Kidney epithelial cell (primary cell): ENCODE results near the gene ICA1. TPM values are rescaled to one million over a fixed set of nuclear protein-coding genes. Genes with fewer than 3 reads are reported as not detected.
"Not testable (repeated sequence)": the region's sequence is repeated elsewhere in the genome, so short reads cannot be mapped to it uniquely, and the experiment has no call there.

Source experiments
- DNase-seq: peaks from one replicate; pipeline ENCODE4 v3.0.0-alpha.2; 2010; ENCODE audit warnings: low read depth
- H3K27me3 ChIP-seq: 2 replicates; pipeline ENCODE4 v1.6.0; 2011; ENCODE audit warnings: low read length; ENCODE audit not compliant: control insufficient read depth, insufficient read depth
- H3K36me3 ChIP-seq: 2 replicates; pipeline ENCODE4 v1.5.1; 2011; ENCODE audit warnings: low read length; ENCODE audit not compliant: control insufficient read depth, insufficient read depth
- H3K4me3 ChIP-seq: 2 replicates; pipeline ENCODE4 v1.5.1; 2011; ENCODE audit warnings: low read depth, mild to moderate bottlenecking, control low read depth, low read length
- total RNA-seq: library from RNA; depleted of rRNA; stranded (reverse); fragments of >200 nt; gene quantifications from 2 replicates; pipeline ENCODE4 v1.2.3, GENCODE V29; 2015
- TF ChIP-seq, protein P1 (sequence below): IDR thresholded peaks from 2 replicates; pipeline ENCODE4 v1.5.1; 2011; ENCODE audit warnings: mild to moderate bottlenecking, moderate library complexity, low read length, control low read depth, inconsistent platforms; ENCODE audit not compliant: insufficient read depth, poor library complexity, severe bottlenecking

Gene ICA1
- total RNA-seq, 1 donor from 2014 or later, result 20.7 TPM

GRCh38 chr7:8254215-8254614 is 7.8 kb downstream of the ICA1 start:
- no peak overlapping the region for H3K4me3 ChIP-seq
- DNase-seq, result no peak
- H3K27me3 ChIP-seq, result no peaks in the 10 kb centered on the region
- TF ChIP-seq, protein P1, sequence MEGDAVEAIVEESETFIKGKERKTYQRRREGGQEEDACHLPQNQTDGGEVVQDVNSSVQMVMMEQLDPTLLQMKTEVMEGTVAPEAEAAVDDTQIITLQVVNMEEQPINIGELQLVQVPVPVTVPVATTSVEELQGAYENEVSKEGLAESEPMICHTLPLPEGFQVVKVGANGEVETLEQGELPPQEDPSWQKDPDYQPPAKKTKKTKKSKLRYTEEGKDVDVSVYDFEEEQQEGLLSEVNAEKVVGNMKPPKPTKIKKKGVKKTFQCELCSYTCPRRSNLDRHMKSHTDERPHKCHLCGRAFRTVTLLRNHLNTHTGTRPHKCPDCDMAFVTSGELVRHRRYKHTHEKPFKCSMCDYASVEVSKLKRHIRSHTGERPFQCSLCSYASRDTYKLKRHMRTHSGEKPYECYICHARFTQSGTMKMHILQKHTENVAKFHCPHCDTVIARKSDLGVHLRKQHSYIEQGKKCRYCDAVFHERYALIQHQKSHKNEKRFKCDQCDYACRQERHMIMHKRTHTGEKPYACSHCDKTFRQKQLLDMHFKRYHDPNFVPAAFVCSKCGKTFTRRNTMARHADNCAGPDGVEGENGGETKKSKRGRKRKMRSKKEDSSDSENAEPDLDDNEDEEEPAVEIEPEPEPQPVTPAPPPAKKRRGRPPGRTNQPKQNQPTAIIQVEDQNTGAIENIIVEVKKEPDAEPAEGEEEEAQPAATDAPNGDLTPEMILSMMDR, result no peak
- H3K36me3 ChIP-seq, result no peaks in the 10 kb centered on the region

- no peak for DNase-seq
- H3K4me3 ChIP-seq, result no peak overlapping the region
- no peaks in the 10 kb centered on the region for H3K27me3 ChIP-seq
- TF ChIP-seq, protein P1, result no peak
- H3K36me3 ChIP-seq, result no peaks in the 10 kb centered on the region
Measured at GRCh38 chr7:8251195-8251594, 10.8 kb downstream of the ICA1 start.

GRCh38 chr7:8250547-8250946 is 11.4 kb downstream of the ICA1 start:
- TF ChIP-seq, protein P1, result no peak
- no peak for DNase-seq
- Histone ChIP-seq H3K4me3 (no peak overlapping the region), H3K27me3 (no peaks in the 10 kb centered on the region), H3K36me3 (no peaks in the 10 kb centered on the region)

- DNase-seq, result no peak
- H3K4me3 ChIP-seq, result no peak overlapping the region
- H3K36me3 ChIP-seq, result no peaks in the 10 kb centered on the region
- no peaks in the 10 kb centered on the region for H3K27me3 ChIP-seq
- TF ChIP-seq, protein P1, result no peak
Measured at GRCh38 chr7:8249121-8249520, 12.8 kb downstream of the ICA1 start.

GRCh38 chr7:8246020-8246419 is 15.9 kb downstream of the ICA1 start:
- no peak for DNase-seq
- no peak overlapping the region for H3K4me3 ChIP-seq
- no peaks in the 10 kb centered on the region for H3K27me3 ChIP-seq
- TF ChIP-seq, protein P1, result no peak
- H3K36me3 ChIP-seq, result no peaks in the 10 kb centered on the region

DNA sequence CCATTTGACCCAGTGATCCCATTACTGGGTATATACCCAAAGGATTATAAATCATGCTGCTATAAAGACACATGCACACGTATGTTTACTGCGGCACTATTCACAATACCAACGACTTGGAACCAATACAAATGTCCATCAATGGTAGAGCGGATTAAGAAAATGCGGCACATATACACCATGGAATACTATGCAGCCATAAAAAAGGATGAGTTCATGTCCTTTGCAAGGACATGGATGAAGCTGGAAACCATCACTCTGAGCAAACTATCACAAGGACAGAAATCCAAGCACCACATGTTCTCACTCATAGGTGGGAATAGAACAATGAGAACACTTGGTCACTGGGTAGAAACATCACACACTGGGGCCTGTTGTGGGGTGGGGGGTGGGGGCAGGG is 16.9 kb downstream of the ICA1 start:
- H3K4me3 ChIP-seq, DNase-seq, H3K36me3 ChIP-seq, H3K27me3 ChIP-seq: not testable (repeated sequence)

- not testable (repeated sequence) for H3K4me3 ChIP-seq, H3K27me3 ChIP-seq, H3K36me3 ChIP-seq, DNase-seq
Measured at GRCh38 chr7:8243059-8243458, 18.9 kb downstream of the ICA1 start.

- DNase-seq, H3K4me3 ChIP-seq, H3K36me3 ChIP-seq, H3K27me3 ChIP-seq: not testable (repeated sequence)
Measured at GRCh38 chr7:8239702-8240362, 22.1 kb downstream of the ICA1 start.
